Progenitor cell of endocrine pancreas (in vitro differentiated cells): ENCODE data around the gene CDHR3. TPM values are rescaled to one million over a fixed set of nuclear protein-coding genes. Genes with fewer than 3 reads are reported as not detected.

Experiments
- DNase-seq: peaks from one replicate; pipeline ENCODE4 v3.0.0; 2021; ENCODE audit warnings: low spot score; ENCODE audit not compliant: unreplicated experiment
- H3K27ac Mint-ChIP-seq: 2 replicates; pipeline ENCODE4 v1.8.0; 2021; ENCODE audit warnings: mild to moderate bottlenecking, moderate library complexity, mixed read lengths
- H3K27me3 Mint-ChIP-seq: 2 replicates; pipeline ENCODE4 v1.8.0; 2021; ENCODE audit warnings: mixed read lengths
- H3K36me3 Mint-ChIP-seq: 2 replicates; pipeline ENCODE4 v1.8.0; 2022; ENCODE audit warnings: mixed read lengths; ENCODE audit not compliant: insufficient read depth
- H3K4me1 Mint-ChIP-seq: 2 replicates; pipeline ENCODE4 v1.8.0; 2021; ENCODE audit warnings: low read depth, mixed read lengths
- H3K4me3 Mint-ChIP-seq: 2 replicates; pipeline ENCODE4 v1.8.0; 2021; ENCODE audit warnings: low read depth, mild to moderate bottlenecking, moderate library complexity, mixed read lengths
- H3K9me3 Mint-ChIP-seq: 2 replicates; pipeline ENCODE4 v1.8.0; 2021; ENCODE audit warnings: low read depth, mixed read lengths
- total RNA-seq: library from RNA; stranded (reverse); gene quantifications from 2 replicates; pipeline ENCODE4 v1.2.1, GENCODE V29; 2021
- TF ChIP-seq, protein P1 (sequence below): fragments of 200-600 bp; sonication (generic); IDR thresholded peaks from one replicate; pipeline ENCODE4 v1.5.0; 2021; ENCODE audit warnings: antibody characterized with exemption, mild to moderate bottlenecking; ENCODE audit not compliant: unreplicated experiment

Gene CDHR3
- total RNA-seq, 1 donor from 2014 or later: 15.7 TPM

- no peak for DNase-seq
- Mint-ChIP-seq H3K27ac (peak overlapping the region; percentile 73), H3K36me3 (no peaks in the 10 kb centered on the region), H3K27me3 (peaks cover 40% of the 10 kb centered on the region), H3K4me1 (peaks cover 51% of the 10 kb centered on the region), H3K4me3 (no peak overlapping the region), H3K9me3 (no peaks in the 10 kb centered on the region)
- TF ChIP-seq, protein P1, sequence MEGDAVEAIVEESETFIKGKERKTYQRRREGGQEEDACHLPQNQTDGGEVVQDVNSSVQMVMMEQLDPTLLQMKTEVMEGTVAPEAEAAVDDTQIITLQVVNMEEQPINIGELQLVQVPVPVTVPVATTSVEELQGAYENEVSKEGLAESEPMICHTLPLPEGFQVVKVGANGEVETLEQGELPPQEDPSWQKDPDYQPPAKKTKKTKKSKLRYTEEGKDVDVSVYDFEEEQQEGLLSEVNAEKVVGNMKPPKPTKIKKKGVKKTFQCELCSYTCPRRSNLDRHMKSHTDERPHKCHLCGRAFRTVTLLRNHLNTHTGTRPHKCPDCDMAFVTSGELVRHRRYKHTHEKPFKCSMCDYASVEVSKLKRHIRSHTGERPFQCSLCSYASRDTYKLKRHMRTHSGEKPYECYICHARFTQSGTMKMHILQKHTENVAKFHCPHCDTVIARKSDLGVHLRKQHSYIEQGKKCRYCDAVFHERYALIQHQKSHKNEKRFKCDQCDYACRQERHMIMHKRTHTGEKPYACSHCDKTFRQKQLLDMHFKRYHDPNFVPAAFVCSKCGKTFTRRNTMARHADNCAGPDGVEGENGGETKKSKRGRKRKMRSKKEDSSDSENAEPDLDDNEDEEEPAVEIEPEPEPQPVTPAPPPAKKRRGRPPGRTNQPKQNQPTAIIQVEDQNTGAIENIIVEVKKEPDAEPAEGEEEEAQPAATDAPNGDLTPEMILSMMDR: no peak
Observed at GRCh38 chr7:105935250-105935649, 27.8 kb upstream of the CDHR3 start.

- no peaks in the 10 kb centered on the region for H3K9me3 Mint-ChIP-seq
- H3K27me3 Mint-ChIP-seq: peaks cover 30% of the 10 kb centered on the region
- H3K36me3 Mint-ChIP-seq: no peaks in the 10 kb centered on the region
- no peak for DNase-seq
- H3K4me3 Mint-ChIP-seq: no peak overlapping the region
- peaks cover 58% of the 10 kb centered on the region for H3K4me1 Mint-ChIP-seq
- H3K27ac Mint-ChIP-seq: peak overlapping the region; percentile 46
- TF ChIP-seq, protein P1: no peak
Observed at GRCh38 chr7:105937411-105937810, 25.7 kb upstream of the CDHR3 start.

GRCh38 chr7:105940109-105940508 is 23.0 kb upstream of the CDHR3 start:
- no peaks in the 10 kb centered on the region for H3K9me3 Mint-ChIP-seq
- TF ChIP-seq, protein P1: no peak
- peaks cover 47% of the 10 kb centered on the region for H3K4me1 Mint-ChIP-seq
- no peaks in the 10 kb centered on the region for H3K36me3 Mint-ChIP-seq
- H3K27me3 Mint-ChIP-seq: peaks cover 22% of the 10 kb centered on the region
- DNase-seq: no peak
- H3K4me3 Mint-ChIP-seq: no peak overlapping the region
- H3K27ac Mint-ChIP-seq: no peak overlapping the region

- H3K27ac Mint-ChIP-seq: no peak overlapping the region
- peaks cover 38% of the 10 kb centered on the region for H3K4me1 Mint-ChIP-seq
- peaks cover 29% of the 10 kb centered on the region for H3K27me3 Mint-ChIP-seq
- H3K9me3 Mint-ChIP-seq: no peaks in the 10 kb centered on the region
- TF ChIP-seq, protein P1: no peak
- DNase-seq: no peak
- no peaks in the 10 kb centered on the region for H3K36me3 Mint-ChIP-seq
- no peak overlapping the region for H3K4me3 Mint-ChIP-seq
Observed at GRCh38 chr7:105941596-105941995, 21.5 kb upstream of the CDHR3 start.

GRCh38 chr7:105943486-105943885 is 19.6 kb upstream of the CDHR3 start:
- peaks cover 35% of the 10 kb centered on the region for H3K27me3 Mint-ChIP-seq
- H3K4me3 Mint-ChIP-seq: no peak overlapping the region
- TF ChIP-seq, protein P1: no peak
- H3K9me3 Mint-ChIP-seq: no peaks in the 10 kb centered on the region
- no peak for DNase-seq
- no peak overlapping the region for H3K27ac Mint-ChIP-seq
- peaks cover 22% of the 10 kb centered on the region for H3K4me1 Mint-ChIP-seq
- no peaks in the 10 kb centered on the region for H3K36me3 Mint-ChIP-seq
